ENCODE measurements around the gene ZNF69.
A peak's percentile ranks its signal among the peaks of the same experiment; 100 is the strongest.
"Not testable (repeated sequence)": the region's sequence is repeated elsewhere in the genome, so short reads cannot be mapped to it uniquely, and the experiment has no call there.

ZNF69 gene

GRCh38 chr19:11931051-11931450 lies 43.5 kb downstream of the ZNF69 start:
- in situ Hi-C loops (cut with HindIII; ENCODE audit: low sequenced_read_pairs), result no loop called here
- TF ChIP-seq CTCF (IDR thresholded peaks at IDR 0.05; ENCODE audit: low read depth, low read length), result no peak
- no peak for DNase-seq (ENCODE audit: low read depth, low spot score)
- H3K4me3 ChIP-seq (ENCODE audit: low read depth, low read length), result no peak overlapping the region

- TF ChIP-seq CTCF (IDR thresholded peaks at IDR 0.05; ENCODE audit: low read depth, low read length), result no peak
- H3K4me3 ChIP-seq (ENCODE audit: low read depth, low read length), result no peak overlapping the region
- DNase-seq (ENCODE audit: low read depth, low spot score), result no peak
- in situ Hi-C loops (cut with HindIII; ENCODE audit: low sequenced_read_pairs), result no loop called here
Measured at GRCh38 chr19:11931513-11931912, 43.9 kb downstream of the ZNF69 start.

- DNase-seq (ENCODE audit: low read depth, low spot score); in situ Hi-C loops (cut with HindIII; ENCODE audit: low sequenced_read_pairs): not testable (repeated sequence)
Measured at GRCh38 chr19:11935829-11936228, 48.2 kb downstream of the ZNF69 start.

GRCh38 chr19:11938383-11938782 lies 50.8 kb downstream of the ZNF69 start:
- DNase-seq (ENCODE audit: low read depth, low spot score); in situ Hi-C loops (cut with HindIII; ENCODE audit: low sequenced_read_pairs); H3K4me3 ChIP-seq (ENCODE audit: low read depth, low read length): not testable (repeated sequence)

More at GRCh38 chr19:11935829-11936228, 48.2 kb downstream of the ZNF69 start:
- H3K4me3 ChIP-seq (ENCODE audit: low read depth, low read length), result not testable (repeated sequence)

GRCh38 chr19:11941361-11941887 lies 53.8 kb downstream of the ZNF69 start:
- H3K4me3 ChIP-seq (ENCODE audit: low read depth, low read length); in situ Hi-C loops (cut with HindIII; ENCODE audit: low sequenced_read_pairs); DNase-seq (ENCODE audit: low read depth, low spot score): not testable (repeated sequence)

- no peak overlapping the region for H3K4me3 ChIP-seq (ENCODE audit: low read depth, low read length)
- no peak for DNase-seq (ENCODE audit: low read depth, low spot score)
- no peak for TF ChIP-seq CTCF (IDR thresholded peaks at IDR 0.05; ENCODE audit: low read depth, low read length)
- in situ Hi-C loops (cut with HindIII; ENCODE audit: low sequenced_read_pairs), result no loop called here
Measured at GRCh38 chr19:11942008-11942842, 54.6 kb downstream of the ZNF69 start.

GRCh38 chr19:11942843-11943108 lies 55.2 kb downstream of the ZNF69 start:
- no peak overlapping the region for H3K4me3 ChIP-seq (ENCODE audit: low read depth, low read length)
- in situ Hi-C loops (cut with HindIII; ENCODE audit: low sequenced_read_pairs), result no loop called here
- DNase-seq (ENCODE audit: low read depth, low spot score), result peak; percentile 22
- TF ChIP-seq CTCF (IDR thresholded peaks at IDR 0.05; ENCODE audit: low read depth, low read length), result no peak

GRCh38 chr19:11944656-11945055 lies 57.1 kb downstream of the ZNF69 start:
- in situ Hi-C loops (cut with HindIII; ENCODE audit: low sequenced_read_pairs), result no loop called here
- DNase-seq (ENCODE audit: low read depth, low spot score), result no peak
- no peak overlapping the region for H3K4me3 ChIP-seq (ENCODE audit: low read depth, low read length)
- no peak for TF ChIP-seq CTCF (IDR thresholded peaks at IDR 0.05; ENCODE audit: low read depth, low read length)

All from astrocyte of the spinal cord (primary cell).